Smooth muscle cell (in vitro differentiated cells): ENCODE results near the gene ANKRD33. TPM values are rescaled to one million over a fixed set of nuclear protein-coding genes. Genes with fewer than 3 reads are reported as not detected.

Experiments used
- DNase-seq: peaks from one replicate; lab custom pipeline; 2025; ENCODE audit not compliant: unreplicated experiment; lab: John Stamatoyannopoulos, UW
- H2AFZ ChIP-seq: fragments of 200-600 bp; sonication (generic); 2 replicates; pipeline ENCODE4 v1.6.0; 2016; ENCODE audit warnings: antibody characterized with exemption, low read depth, mild to moderate bottlenecking
- H3F3A ChIP-seq: fragments of 200-600 bp; sonication (generic); 2 replicates; pipeline ENCODE4 v1.6.0; 2017; ENCODE audit warnings: antibody characterized with exemption, low read depth
- H3K27ac ChIP-seq: fragments of 200-600 bp; sonication (generic); 2 replicates; pipeline ENCODE4 v1.5.1; 2016; ENCODE audit warnings: low read depth, mild to moderate bottlenecking
- H3K27me3 ChIP-seq: fragments of 200-600 bp; sonication (generic); 2 replicates; pipeline ENCODE4 v1.6.1; 2016; ENCODE audit warnings: low read depth, mild to moderate bottlenecking
- H3K36me3 ChIP-seq: fragments of 200-600 bp; sonication (generic); 2 replicates; pipeline ENCODE4 v1.5.1; 2016; ENCODE audit warnings: low read depth
- H3K4me1 ChIP-seq: fragments of 200-600 bp; sonication (generic); 2 replicates; pipeline ENCODE4 v1.5.1; 2016; ENCODE audit warnings: low read depth
- H3K4me2 ChIP-seq: fragments of 200-600 bp; sonication (generic); 2 replicates; pipeline ENCODE4 v1.6.0; 2016; ENCODE audit warnings: mild to moderate bottlenecking
- H3K4me3 ChIP-seq: fragments of 200-600 bp; sonication (generic); 2 replicates; pipeline ENCODE4 v1.5.1; 2016; ENCODE audit warnings: mild to moderate bottlenecking
- H3K79me2 ChIP-seq: fragments of 200-600 bp; sonication (generic); 2 replicates; pipeline ENCODE4 v1.6.0; 2016; ENCODE audit warnings: low read depth, mild to moderate bottlenecking
- H3K9ac ChIP-seq: fragments of 200-600 bp; sonication (generic); 2 replicates; pipeline ENCODE4 v1.6.0; 2016; ENCODE audit warnings: low read depth
- H3K9me3 ChIP-seq: fragments of 200-600 bp; sonication (generic); replicated peaks from 2 replicates; pipeline ENCODE4 v1.5.1; 2016; ENCODE audit warnings: low read depth
- H4K20me1 ChIP-seq: fragments of 200-600 bp; sonication (generic); 2 replicates; pipeline ENCODE4 v1.6.0; 2016; ENCODE audit warnings: low read depth
- CTCF ChIP-seq: fragments of 200-600 bp; sonication (generic); IDR thresholded peaks from 2 replicates; pipeline ENCODE4 v1.5.1; 2017; ENCODE audit warnings: borderline replicate concordance, mild to moderate bottlenecking, antibody characterized with exemption; ENCODE audit not compliant: insufficient read depth, poor library complexity, severe bottlenecking
- WGBS: methylation state at CpG from one replicate; pipeline ENCODE4 v1.1.7; 2016; ENCODE audit warnings: low lambda C conversion rate; 5-methylcytosine and 5-hydroxymethylcytosine counted together
- polyA plus RNA-seq: library from polyadenylated mRNA; unstranded; fragments of >200 nt; fragmentation: Nextera tagmentation; extraction: Ambion mirVana; gene quantifications from 2 replicates; pipeline ENCODE4 v1.2.1, GENCODE V29; 2016
- total RNA-seq: library from RNA; depleted of rRNA; stranded (reverse); fragments of >200 nt; gene quantifications from 2 replicates; pipeline ENCODE4 v1.2.3, GENCODE V29; 2014

The ANKRD33 gene
- total and polyA plus RNA-seq, 2 experiments from 2014 or later = 1.3 TPM; not detected in 1

GRCh38 chr12:51917746-51918453, 30.0 kb downstream of the ANKRD33 start:
- no peak overlapping the region for H3K4me2 ChIP-seq
- peaks cover 2% of the 10 kb centered on the region for H3K4me1 ChIP-seq
- no peak for DNase-seq
- H4K20me1 ChIP-seq = no peaks in the 10 kb centered on the region
- H3K36me3 ChIP-seq = no peaks in the 10 kb centered on the region
- 48% methylated on average over 16 of the region's 16 CpGs for WGBS
- H3K27me3 ChIP-seq = no peaks in the 10 kb centered on the region
- no peaks in the 10 kb centered on the region for H3K79me2 ChIP-seq
- H3K9me3 ChIP-seq = no peaks in the 10 kb centered on the region
- no peak overlapping the region for H2AFZ ChIP-seq
- no peak overlapping the region for H3K4me3 ChIP-seq
- no peak overlapping the region for H3K27ac ChIP-seq
- no peak overlapping the region for H3K9ac ChIP-seq
- TF ChIP-seq CTCF = no peak
- H3F3A ChIP-seq = no peaks in the 10 kb centered on the region

- no peak overlapping the region for H3K4me3 ChIP-seq
- no peaks in the 10 kb centered on the region for H3K79me2 ChIP-seq
- H3K27me3 ChIP-seq = no peaks in the 10 kb centered on the region
- H3K4me1 ChIP-seq = peaks cover 7% of the 10 kb centered on the region
- no peaks in the 10 kb centered on the region for H3F3A ChIP-seq
- no peak for TF ChIP-seq CTCF
- H3K9ac ChIP-seq = no peak overlapping the region
- H2AFZ ChIP-seq = no peak overlapping the region
- H3K9me3 ChIP-seq = no peaks in the 10 kb centered on the region
- H3K36me3 ChIP-seq = no peaks in the 10 kb centered on the region
- no peak for DNase-seq
- no peaks in the 10 kb centered on the region for H4K20me1 ChIP-seq
- no peak overlapping the region for H3K4me2 ChIP-seq
- no peak overlapping the region for H3K27ac ChIP-seq
- 92% methylated on average over 2 of the region's 2 CpGs for WGBS
These were observed 32.1 kb downstream of the ANKRD33 start for GRCh38 chr12:51920046-51920445.

GRCh38 chr12:51921017-51921725, 33.3 kb downstream of the ANKRD33 start:
- WGBS = 72% methylated on average over 7 of the region's 7 CpGs
- DNase-seq = no peak
- no peaks in the 10 kb centered on the region for H3K36me3 ChIP-seq
- no peak overlapping the region for H3K9ac ChIP-seq
- H3K27me3 ChIP-seq = no peaks in the 10 kb centered on the region
- H3K4me3 ChIP-seq = no peak overlapping the region
- H3K9me3 ChIP-seq = no peaks in the 10 kb centered on the region
- no peaks in the 10 kb centered on the region for H4K20me1 ChIP-seq
- no peaks in the 10 kb centered on the region for H3F3A ChIP-seq
- peaks cover 7% of the 10 kb centered on the region for H3K4me1 ChIP-seq
- no peak overlapping the region for H3K27ac ChIP-seq
- no peaks in the 10 kb centered on the region for H3K79me2 ChIP-seq
- no peak for TF ChIP-seq CTCF
- no peak overlapping the region for H3K4me2 ChIP-seq
- H2AFZ ChIP-seq = no peak overlapping the region
